ENCODE data around the gene UTP25. TPM values are rescaled to one million over a fixed set of nuclear protein-coding genes. Genes with fewer than 3 reads are reported as not detected.

The UTP25 gene
- total RNA-seq, 5 donors from 2014 or later (not counting 1 experiment from before 2014, with no cell fraction given): 9.1 to 19.9 (median 14.5) TPM

- H3K36me3 ChIP-seq (ENCODE audit: control insufficient read depth in 2 of 2, extremely low read depth in 1 of 2, insufficient read depth in 1 of 2, low read length in 1 of 2): peaks cover 8 to 22% of the 10 kb centered on the region in 2 donors
- CTCF ChIA-PET: interaction anchor here in 1 of 2 donors (1.5 to 2.6 kb wide), 2 partner anchors 37 to 43 kb away, joined by 5 to 9 read pairs; partner anchors contain the start of gene UTP25
- peaks cover 30 to 36% (median 30%) of the 10 kb centered on the region in 3 donors for H3K4me1 Mint-ChIP-seq
- DNase-seq (no peak), ATAC-seq (replicated peaks in 1 of 4) (no peak)
- H3K4me3 Mint-ChIP-seq: peak overlapping the region in 1 of 3 donors; percentile 17
- WGBS (ENCODE audit: insufficient coverage): 100% methylated on average over 1 of the region's 4 CpGs
- peak overlapping the region in 1 of 2 donors; percentile 98 for H3K27ac Mint-ChIP-seq
- peaks cover 11% of the 10 kb centered on the region for H3K36me3 Mint-ChIP-seq
- H3K27me3 ChIP-seq (replicated peaks in 1 of 2; ENCODE audit: control insufficient read depth in 2 of 2, extremely low read depth in 1 of 2, insufficient read depth in 2 of 2, low read length in 1 of 2): peaks cover 0 to 3% of the 10 kb centered on the region in 2 experiments
- H3K27ac ChIP-seq (ENCODE audit: low read length): no peak overlapping the region
- no peak overlapping the region for H3K4me3 ChIP-seq (ENCODE audit: control insufficient read depth in 1 of 2, extremely low read depth in 1 of 2, low read length in 1 of 2)
- POLR2A ChIA-PET: no interaction called here
- H3K4me1 ChIP-seq (ENCODE audit: control insufficient read depth in 1 of 2, extremely low read depth in 1 of 2, insufficient read depth in 2 of 2, low read length in 2 of 2): peaks cover 7 to 24% of the 10 kb centered on the region in 2 experiments
- H3K9me3 Mint-ChIP-seq: no peaks in the 10 kb centered on the region
- H3K9me3 ChIP-seq: no peaks in the 10 kb centered on the region
- peaks cover 0 to 6% of the 10 kb centered on the region in 2 donors for H3K27me3 Mint-ChIP-seq
Measured at GRCh38 chr1:209785592-209785991, 42.2 kb upstream of the UTP25 start.

GRCh38 chr1:209786146-209786545, 41.6 kb upstream of the UTP25 start:
- DNase-seq (no peak), ATAC-seq (replicated peaks in 1 of 4) (no peak)
- H3K9me3 Mint-ChIP-seq: no peaks in the 10 kb centered on the region
- POLR2A ChIA-PET: no interaction called here
- H3K27ac Mint-ChIP-seq: no peak overlapping the region
- H3K36me3 Mint-ChIP-seq: peaks cover 11% of the 10 kb centered on the region
- H3K36me3 ChIP-seq (ENCODE audit: control insufficient read depth in 2 of 2, extremely low read depth in 1 of 2, insufficient read depth in 1 of 2, low read length in 1 of 2): peaks cover 7 to 18% of the 10 kb centered on the region in 2 donors
- no peak overlapping the region for H3K4me3 ChIP-seq (ENCODE audit: control insufficient read depth in 1 of 2, extremely low read depth in 1 of 2, low read length in 1 of 2)
- CTCF ChIA-PET: interaction anchor here in 1 of 2 donors (0.8 kb wide), 1 partner anchor 93 kb away, joined by 3 read pairs; no protein-coding TSS in a partner anchor
- H3K9me3 ChIP-seq: no peaks in the 10 kb centered on the region
- H3K4me1 ChIP-seq (ENCODE audit: control insufficient read depth in 1 of 2, extremely low read depth in 1 of 2, insufficient read depth in 2 of 2, low read length in 2 of 2): peaks cover 7 to 24% of the 10 kb centered on the region in 2 experiments
- WGBS (ENCODE audit: insufficient coverage): 67% methylated on average over 3 of the region's 4 CpGs
- no peak overlapping the region for H3K4me3 Mint-ChIP-seq
- H3K4me1 Mint-ChIP-seq: peaks cover 30 to 36% (median 30%) of the 10 kb centered on the region in 3 donors
- no peak overlapping the region for H3K27ac ChIP-seq (ENCODE audit: low read length)
- peaks cover 0 to 6% of the 10 kb centered on the region in 2 donors for H3K27me3 Mint-ChIP-seq
- H3K27me3 ChIP-seq (replicated peaks in 1 of 2; ENCODE audit: control insufficient read depth in 2 of 2, extremely low read depth in 1 of 2, insufficient read depth in 2 of 2, low read length in 1 of 2): peaks cover 0 to 4% of the 10 kb centered on the region in 2 experiments

- no peak for DNase-seq
- H3K4me3 ChIP-seq (ENCODE audit: control insufficient read depth in 1 of 2, extremely low read depth in 1 of 2, low read length in 1 of 2): no peak overlapping the region
- H3K27ac ChIP-seq (ENCODE audit: low read length): no peak overlapping the region
- ChIA-PET POLR2A (interaction anchor here in 1 of 2 donors (0.7 kb wide), 1 partner anchor 38 kb away, joined by 8 read pairs; no protein-coding TSS in a partner anchor), CTCF (interaction anchor here (0.6 to 1.5 kb wide), 6 partner anchors 19 to 71 kb away, joined by 3 to 13 read pairs (median 4); no protein-coding TSS in a partner anchor)
- H3K4me1 Mint-ChIP-seq: peaks cover 25 to 29% (median 27%) of the 10 kb centered on the region in 3 donors
- H3K9me3 Mint-ChIP-seq: no peaks in the 10 kb centered on the region
- H3K27me3 ChIP-seq (replicated peaks in 1 of 2; ENCODE audit: control insufficient read depth in 2 of 2, extremely low read depth in 1 of 2, insufficient read depth in 2 of 2, low read length in 1 of 2): peaks cover 0 to 4% of the 10 kb centered on the region in 2 experiments
- no peak for ATAC-seq (replicated peaks in 1 of 4)
- H3K4me1 ChIP-seq (ENCODE audit: control insufficient read depth in 1 of 2, extremely low read depth in 1 of 2, insufficient read depth in 2 of 2, low read length in 2 of 2): peaks cover 7 to 24% of the 10 kb centered on the region in 2 experiments
- peaks cover under 1% of the 10 kb centered on the region for H3K36me3 Mint-ChIP-seq
- no peak overlapping the region for H3K27ac Mint-ChIP-seq
- no CpG with 5 or more reads among the region's 2 CpGs for WGBS (ENCODE audit: insufficient coverage)
- H3K27me3 Mint-ChIP-seq: peaks cover 0 to 9% of the 10 kb centered on the region in 2 donors
- H3K4me3 Mint-ChIP-seq: no peak overlapping the region
- no peaks in the 10 kb centered on the region for H3K9me3 ChIP-seq
- H3K36me3 ChIP-seq (ENCODE audit: control insufficient read depth in 2 of 2, extremely low read depth in 1 of 2, insufficient read depth in 1 of 2, low read length in 1 of 2): peaks cover 3 to 9% of the 10 kb centered on the region in 2 donors
Measured at GRCh38 chr1:209787551-209787950, 40.2 kb upstream of the UTP25 start.

- no peaks in the 10 kb centered on the region for H3K9me3 Mint-ChIP-seq
Measured at GRCh38 chr1:209789245-209789644, 38.5 kb upstream of the UTP25 start.

DNA sequence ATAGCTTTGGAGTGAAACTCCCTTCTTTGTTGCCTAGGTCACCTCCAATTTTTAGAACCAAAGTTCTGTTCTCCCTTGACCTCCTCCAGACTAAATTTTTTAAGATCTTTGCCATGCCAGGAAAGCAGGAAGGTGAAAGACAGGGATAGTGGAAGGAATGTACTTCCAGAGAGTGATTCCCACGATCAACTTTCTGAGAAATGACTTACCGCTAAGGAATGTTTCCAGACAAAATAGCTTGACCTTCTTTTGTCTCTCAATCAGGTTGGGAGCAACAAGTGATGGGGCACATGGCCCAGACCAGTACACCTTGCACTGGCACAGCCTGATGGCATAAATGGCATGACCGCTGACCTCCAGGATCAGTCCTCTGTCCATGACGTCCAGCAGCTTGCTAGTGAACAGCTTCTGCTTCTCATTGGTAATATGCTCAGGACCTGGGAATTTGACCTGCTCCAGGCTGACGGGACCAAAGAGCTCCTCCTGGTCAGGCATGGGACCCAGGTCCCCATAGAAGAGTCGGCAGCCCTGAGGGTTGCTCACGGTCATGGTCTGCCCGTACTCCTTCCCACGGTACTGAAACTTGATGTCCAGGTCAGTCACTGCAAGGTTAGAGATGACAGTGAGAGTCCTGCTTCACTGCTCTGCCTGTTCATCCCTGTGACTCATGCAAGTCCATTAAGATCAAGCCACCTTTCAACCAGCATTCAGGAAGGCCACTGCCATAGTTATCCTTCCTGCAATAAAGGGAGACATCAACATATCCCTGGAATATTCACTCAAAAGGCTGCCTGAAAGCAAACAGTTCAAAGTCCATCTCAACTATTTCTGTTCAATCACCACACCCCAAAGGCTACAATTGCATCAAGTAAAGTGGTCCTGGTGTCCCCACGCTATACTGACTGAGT, 37.2 kb upstream of the UTP25 start:
- DNase-seq (no peak), ATAC-seq (replicated peaks in 1 of 4) (no peak)
- Mint-ChIP-seq H3K27ac (no peak overlapping the region), H3K27me3 (peaks cover 13 to 23% of the 10 kb centered on the region in 2 donors), H3K9me3 (no peaks in the 10 kb centered on the region), H3K36me3 (no peaks in the 10 kb centered on the region), H3K4me3 (no peak overlapping the region), H3K4me1 (peaks cover 0 to under 1% (median 0%) of the 10 kb centered on the region in 3 donors)
- CTCF ChIA-PET: interaction anchor here (0.5 to 1.5 kb wide), 5 partner anchors 16 to 1951 kb away, joined by 3 to 5 read pairs (median 3); no protein-coding TSS in a partner anchor
- no peaks in the 10 kb centered on the region for H3K36me3 ChIP-seq (ENCODE audit: control insufficient read depth in 2 of 2, extremely low read depth in 1 of 2, insufficient read depth in 1 of 2, low read length in 1 of 2)
- no peaks in the 10 kb centered on the region for H3K4me1 ChIP-seq (ENCODE audit: control insufficient read depth in 1 of 2, extremely low read depth in 1 of 2, insufficient read depth in 2 of 2, low read length in 2 of 2)
- H3K9me3 ChIP-seq: no peaks in the 10 kb centered on the region
- no peak overlapping the region for H3K4me3 ChIP-seq (ENCODE audit: control insufficient read depth in 1 of 2, extremely low read depth in 1 of 2, low read length in 1 of 2)
- WGBS (ENCODE audit: insufficient coverage): 88% methylated on average over 9 of the region's 10 CpGs
- H3K27ac ChIP-seq (ENCODE audit: low read length): no peak overlapping the region
- POLR2A ChIA-PET: interaction anchor here in 1 of 2 donors (0.5 kb wide), 1 partner anchor 638 kb away, joined by 6 read pairs; no protein-coding TSS in a partner anchor
- H3K27me3 ChIP-seq (replicated peaks in 1 of 2; ENCODE audit: control insufficient read depth in 2 of 2, extremely low read depth in 1 of 2, insufficient read depth in 2 of 2, low read length in 1 of 2): peaks cover 0 to 9% of the 10 kb centered on the region in 2 experiments

More at GRCh38 chr1:209789245-209789644, 38.5 kb upstream of the UTP25 start:
- DNase-seq: no peak
- Histone ChIP-seq H3K27ac (ENCODE audit: low read length) (no peak overlapping the region), H3K4me3 (ENCODE audit: control insufficient read depth in 1 of 2, extremely low read depth in 1 of 2, low read length in 1 of 2) (no peak overlapping the region), H3K27me3 (replicated peaks in 1 of 2; ENCODE audit: control insufficient read depth in 2 of 2, extremely low read depth in 1 of 2, insufficient read depth in 2 of 2, low read length in 1 of 2) (peaks cover 0 to 4% of the 10 kb centered on the region in 2 experiments), H3K4me1 (ENCODE audit: control insufficient read depth in 1 of 2, extremely low read depth in 1 of 2, insufficient read depth in 2 of 2, low read length in 2 of 2) (peaks cover 4 to 11% of the 10 kb centered on the region in 2 experiments), H3K9me3 (no peaks in the 10 kb centered on the region), H3K36me3 (ENCODE audit: control insufficient read depth in 2 of 2, extremely low read depth in 1 of 2, insufficient read depth in 1 of 2, low read length in 1 of 2) (no peaks in the 10 kb centered on the region)
- Mint-ChIP-seq H3K36me3 (no peaks in the 10 kb centered on the region), H3K27ac (no peak overlapping the region), H3K4me1 (peaks cover 10 to 13% (median 12%) of the 10 kb centered on the region in 3 donors), H3K27me3 (peaks cover 7 to 16% of the 10 kb centered on the region in 2 donors), H3K4me3 (no peak overlapping the region)
- CTCF ChIA-PET: no interaction called here
- no peak for ATAC-seq (replicated peaks in 1 of 4)
- 100% methylated on average over 1 of the region's 1 CpG for WGBS (ENCODE audit: insufficient coverage)
- POLR2A ChIA-PET: no interaction called here

- Histone ChIP-seq H3K27me3 (replicated peaks in 1 of 2; ENCODE audit: control insufficient read depth in 2 of 2, extremely low read depth in 1 of 2, insufficient read depth in 2 of 2, low read length in 1 of 2) (peaks cover 0 to 9% of the 10 kb centered on the region in 2 experiments), H3K4me3 (ENCODE audit: control insufficient read depth in 1 of 2, extremely low read depth in 1 of 2, low read length in 1 of 2) (no peak overlapping the region), H3K36me3 (ENCODE audit: control insufficient read depth in 2 of 2, extremely low read depth in 1 of 2, insufficient read depth in 1 of 2, low read length in 1 of 2) (no peaks in the 10 kb centered on the region), H3K4me1 (ENCODE audit: control insufficient read depth in 1 of 2, extremely low read depth in 1 of 2, insufficient read depth in 2 of 2, low read length in 2 of 2) (no peaks in the 10 kb centered on the region), H3K9me3 (no peaks in the 10 kb centered on the region), H3K27ac (ENCODE audit: low read length) (no peak overlapping the region)
- DNase-seq (no peak), ATAC-seq (replicated peaks in 1 of 4) (no peak)
- POLR2A ChIA-PET: no interaction called here
- H3K27ac Mint-ChIP-seq: no peak overlapping the region
- H3K27me3 Mint-ChIP-seq: peaks cover 17 to 27% of the 10 kb centered on the region in 2 donors
- CTCF ChIA-PET: interaction anchor here in 1 of 2 donors (1.0 kb wide), 1 partner anchor 31 kb away, joined by 3 read pairs; no protein-coding TSS in a partner anchor
- 57% methylated on average over 1 of the region's 1 CpG for WGBS (ENCODE audit: insufficient coverage)
- no peaks in the 10 kb centered on the region for H3K36me3 Mint-ChIP-seq
- H3K4me3 Mint-ChIP-seq: no peak overlapping the region
- H3K9me3 Mint-ChIP-seq: no peaks in the 10 kb centered on the region
- H3K4me1 Mint-ChIP-seq: no peaks in the 10 kb centered on the region
Measured at GRCh38 chr1:209791920-209792319, 35.9 kb upstream of the UTP25 start.

All from T-cell (primary cell).